ENCODE measurements around the gene EXOSC7.

- no peak for TF ChIP-seq CTCF (IDR thresholded peaks at IDR 0.05)
- no peak for TF ChIP-seq ZFX (IDR thresholded peaks at IDR 0.05; ENCODE audit: borderline replicate concordance)
Measured at GRCh38 chr3:44982817-44983216, 6.8 kb downstream of the EXOSC7 start.
